Measurements from ENCODE around the gene SHC1. TPM values are rescaled to one million over a fixed set of nuclear protein-coding genes. Genes with fewer than 3 reads are reported as not detected.

SHC1 gene
- total and polyA plus RNA-seq, 2 experiments from 2014 or later = 117 to 211 TPM

- Histone ChIP-seq H3K27ac (ENCODE audit: low read depth) (peak overlapping the region; percentile 72; the same call in 1 of the 2 replicates), H3K4me1 (ENCODE audit: insufficient read depth) (peaks cover 6% of the 10 kb centered on the region), H3F3A (replicated peaks; ENCODE audit: low read depth) (no peaks in the 10 kb centered on the region), H3K4me2 (no peak overlapping the region), H3K79me2 (replicated peaks; ENCODE audit: insufficient read depth) (no peaks in the 10 kb centered on the region), H2AFZ (no peak overlapping the region), H3K4me3 (no peak overlapping the region), H3K36me3 (ENCODE audit: insufficient read depth) (no peaks in the 10 kb centered on the region), H3K9me2 (ENCODE audit: insufficient read depth) (no peaks in the 10 kb centered on the region), H4K20me1 (replicated peaks; ENCODE audit: insufficient read depth) (no peaks in the 10 kb centered on the region), H3K27me3 (ENCODE audit: insufficient read depth) (no peaks in the 10 kb centered on the region)
- ATAC-seq (no peak), DNase-seq (ENCODE audit: low spot score) (no peak)
- no peak overlapping the region; the same call in 2 of the 3 replicates for H3K4me3 Mint-ChIP-seq
- no peak overlapping the region for H3K27ac Mint-ChIP-seq
- peaks cover 12% of the 10 kb centered on the region for H3K27me3 Mint-ChIP-seq (ENCODE audit: insufficient read depth, low read depth, poor library complexity)
- H3K36me3 Mint-ChIP-seq (ENCODE audit: low read depth) = no peaks in the 10 kb centered on the region; the same call in 2 of the 3 replicates
- TF ChIP-seq, protein P1, sequence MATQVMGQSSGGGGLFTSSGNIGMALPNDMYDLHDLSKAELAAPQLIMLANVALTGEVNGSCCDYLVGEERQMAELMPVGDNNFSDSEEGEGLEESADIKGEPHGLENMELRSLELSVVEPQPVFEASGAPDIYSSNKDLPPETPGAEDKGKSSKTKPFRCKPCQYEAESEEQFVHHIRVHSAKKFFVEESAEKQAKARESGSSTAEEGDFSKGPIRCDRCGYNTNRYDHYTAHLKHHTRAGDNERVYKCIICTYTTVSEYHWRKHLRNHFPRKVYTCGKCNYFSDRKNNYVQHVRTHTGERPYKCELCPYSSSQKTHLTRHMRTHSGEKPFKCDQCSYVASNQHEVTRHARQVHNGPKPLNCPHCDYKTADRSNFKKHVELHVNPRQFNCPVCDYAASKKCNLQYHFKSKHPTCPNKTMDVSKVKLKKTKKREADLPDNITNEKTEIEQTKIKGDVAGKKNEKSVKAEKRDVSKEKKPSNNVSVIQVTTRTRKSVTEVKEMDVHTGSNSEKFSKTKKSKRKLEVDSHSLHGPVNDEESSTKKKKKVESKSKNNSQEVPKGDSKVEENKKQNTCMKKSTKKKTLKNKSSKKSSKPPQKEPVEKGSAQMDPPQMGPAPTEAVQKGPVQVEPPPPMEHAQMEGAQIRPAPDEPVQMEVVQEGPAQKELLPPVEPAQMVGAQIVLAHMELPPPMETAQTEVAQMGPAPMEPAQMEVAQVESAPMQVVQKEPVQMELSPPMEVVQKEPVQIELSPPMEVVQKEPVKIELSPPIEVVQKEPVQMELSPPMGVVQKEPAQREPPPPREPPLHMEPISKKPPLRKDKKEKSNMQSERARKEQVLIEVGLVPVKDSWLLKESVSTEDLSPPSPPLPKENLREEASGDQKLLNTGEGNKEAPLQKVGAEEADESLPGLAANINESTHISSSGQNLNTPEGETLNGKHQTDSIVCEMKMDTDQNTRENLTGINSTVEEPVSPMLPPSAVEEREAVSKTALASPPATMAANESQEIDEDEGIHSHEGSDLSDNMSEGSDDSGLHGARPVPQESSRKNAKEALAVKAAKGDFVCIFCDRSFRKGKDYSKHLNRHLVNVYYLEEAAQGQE (IDR thresholded peaks at IDR 0.05; ENCODE audit: unreplicated experiment) = no peak
- no peak for TF ChIP-seq EZH2 (IDR thresholded peaks at IDR 0.05; ENCODE audit: low read depth, unreplicated experiment)
- no peak for TF ChIP-seq ZNF114 (CRISPR knock-in tag; IDR thresholded peaks at IDR 0.05)
- no peak for TF ChIP-seq EZH2phosphoT487 (IDR thresholded peaks at IDR 0.05; ENCODE audit: unreplicated experiment)
- no peak for TF ChIP-seq CREB1 (CRISPR knock-in tag; IDR thresholded peaks at IDR 0.05; ENCODE audit: low read depth)
- peaks cover 21% of the 10 kb centered on the region for H3K4me1 Mint-ChIP-seq
- H3K9me3 Mint-ChIP-seq = no peaks in the 10 kb centered on the region
These were observed 26.0 kb downstream of the SHC1 start for GRCh38 chr1:154944401-154945159.

DNA sequence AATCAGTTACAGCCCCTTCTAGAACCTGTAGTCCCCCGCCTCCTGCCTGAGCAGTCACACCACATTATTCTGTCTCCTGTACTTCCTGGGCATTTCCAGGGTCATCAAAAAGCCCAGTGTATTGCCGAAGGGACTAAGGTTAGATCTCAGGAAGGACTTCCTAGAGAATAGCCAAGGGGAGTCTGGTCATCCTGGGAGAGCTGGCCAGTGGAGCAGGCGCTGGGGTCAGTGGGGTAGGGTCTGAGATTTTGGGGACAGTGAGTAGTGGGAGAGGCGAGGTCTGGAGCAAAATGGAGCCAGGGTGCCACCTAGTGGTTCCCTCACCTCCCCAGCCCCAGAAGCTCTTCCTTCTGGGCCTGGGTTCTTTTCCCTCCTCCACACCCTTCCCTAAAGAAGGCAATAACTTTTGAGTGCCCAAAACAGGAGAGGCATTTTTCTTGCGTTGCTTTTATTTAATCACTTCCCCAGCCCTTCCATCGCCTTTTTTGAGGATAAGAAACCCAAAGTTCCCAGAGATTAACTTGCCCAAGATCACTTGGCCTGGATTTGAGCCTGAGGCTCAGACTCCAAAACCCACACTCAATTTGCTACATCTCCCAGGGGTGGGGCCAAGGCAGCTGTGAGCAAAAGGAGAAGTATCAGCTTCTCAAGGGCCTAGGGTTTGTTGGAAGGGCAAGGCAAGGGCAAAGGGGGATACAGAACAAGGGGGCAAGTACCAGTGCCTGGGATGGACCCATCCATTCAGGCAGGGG is 26.7 kb downstream of the SHC1 start:
- Mint-ChIP-seq H3K27ac (no peak overlapping the region), H3K9me3 (no peaks in the 10 kb centered on the region), H3K27me3 (ENCODE audit: insufficient read depth, low read depth, poor library complexity) (peaks cover 18% of the 10 kb centered on the region), H3K4me1 (peaks cover 21% of the 10 kb centered on the region), H3K36me3 (ENCODE audit: low read depth) (no peaks in the 10 kb centered on the region; the same call in 1 of the 3 replicates), H3K4me3 (no peak overlapping the region; the same call in 2 of the 3 replicates)
- no peaks in the 10 kb centered on the region for H3K27me3 ChIP-seq (ENCODE audit: insufficient read depth)
- no peaks in the 10 kb centered on the region for H3K36me3 ChIP-seq (ENCODE audit: insufficient read depth)
- H3F3A ChIP-seq (replicated peaks; ENCODE audit: low read depth) = no peaks in the 10 kb centered on the region
- H4K20me1 ChIP-seq (replicated peaks; ENCODE audit: insufficient read depth) = no peaks in the 10 kb centered on the region
- no peak overlapping the region for H2AFZ ChIP-seq
- no peak overlapping the region for H3K4me3 ChIP-seq
- ATAC-seq (peak; percentile 86), DNase-seq (ENCODE audit: low spot score) (peak; percentile 79)
- TF ChIP-seq, protein P2, sequence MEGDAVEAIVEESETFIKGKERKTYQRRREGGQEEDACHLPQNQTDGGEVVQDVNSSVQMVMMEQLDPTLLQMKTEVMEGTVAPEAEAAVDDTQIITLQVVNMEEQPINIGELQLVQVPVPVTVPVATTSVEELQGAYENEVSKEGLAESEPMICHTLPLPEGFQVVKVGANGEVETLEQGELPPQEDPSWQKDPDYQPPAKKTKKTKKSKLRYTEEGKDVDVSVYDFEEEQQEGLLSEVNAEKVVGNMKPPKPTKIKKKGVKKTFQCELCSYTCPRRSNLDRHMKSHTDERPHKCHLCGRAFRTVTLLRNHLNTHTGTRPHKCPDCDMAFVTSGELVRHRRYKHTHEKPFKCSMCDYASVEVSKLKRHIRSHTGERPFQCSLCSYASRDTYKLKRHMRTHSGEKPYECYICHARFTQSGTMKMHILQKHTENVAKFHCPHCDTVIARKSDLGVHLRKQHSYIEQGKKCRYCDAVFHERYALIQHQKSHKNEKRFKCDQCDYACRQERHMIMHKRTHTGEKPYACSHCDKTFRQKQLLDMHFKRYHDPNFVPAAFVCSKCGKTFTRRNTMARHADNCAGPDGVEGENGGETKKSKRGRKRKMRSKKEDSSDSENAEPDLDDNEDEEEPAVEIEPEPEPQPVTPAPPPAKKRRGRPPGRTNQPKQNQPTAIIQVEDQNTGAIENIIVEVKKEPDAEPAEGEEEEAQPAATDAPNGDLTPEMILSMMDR (conservative IDR thresholded peaks at IDR 0.05; ENCODE audit: low read depth in 2 of 2) = peak; percentile 87 to 90
- no peak for TF ChIP-seq STAT1 (IDR thresholded peaks at IDR 0.05; ENCODE audit: unreplicated experiment)
- no peaks in the 10 kb centered on the region for H3K79me2 ChIP-seq (replicated peaks; ENCODE audit: insufficient read depth)
- H3K4me1 ChIP-seq (ENCODE audit: insufficient read depth) = peaks cover 6% of the 10 kb centered on the region
- no peaks in the 10 kb centered on the region for H3K9me2 ChIP-seq (ENCODE audit: insufficient read depth)
- no peak overlapping the region; the same call in 1 of the 2 replicates for H3K4me2 ChIP-seq
- H3K27ac ChIP-seq (ENCODE audit: low read depth) = peak overlapping the region; percentile 72; the same call in 1 of the 2 replicates
